ENCODE data around the gene EPN2.
"Not testable (repeated sequence)": the region's sequence is repeated elsewhere in the genome, so short reads cannot be mapped to it uniquely, and the experiment has no call there.

DNA sequence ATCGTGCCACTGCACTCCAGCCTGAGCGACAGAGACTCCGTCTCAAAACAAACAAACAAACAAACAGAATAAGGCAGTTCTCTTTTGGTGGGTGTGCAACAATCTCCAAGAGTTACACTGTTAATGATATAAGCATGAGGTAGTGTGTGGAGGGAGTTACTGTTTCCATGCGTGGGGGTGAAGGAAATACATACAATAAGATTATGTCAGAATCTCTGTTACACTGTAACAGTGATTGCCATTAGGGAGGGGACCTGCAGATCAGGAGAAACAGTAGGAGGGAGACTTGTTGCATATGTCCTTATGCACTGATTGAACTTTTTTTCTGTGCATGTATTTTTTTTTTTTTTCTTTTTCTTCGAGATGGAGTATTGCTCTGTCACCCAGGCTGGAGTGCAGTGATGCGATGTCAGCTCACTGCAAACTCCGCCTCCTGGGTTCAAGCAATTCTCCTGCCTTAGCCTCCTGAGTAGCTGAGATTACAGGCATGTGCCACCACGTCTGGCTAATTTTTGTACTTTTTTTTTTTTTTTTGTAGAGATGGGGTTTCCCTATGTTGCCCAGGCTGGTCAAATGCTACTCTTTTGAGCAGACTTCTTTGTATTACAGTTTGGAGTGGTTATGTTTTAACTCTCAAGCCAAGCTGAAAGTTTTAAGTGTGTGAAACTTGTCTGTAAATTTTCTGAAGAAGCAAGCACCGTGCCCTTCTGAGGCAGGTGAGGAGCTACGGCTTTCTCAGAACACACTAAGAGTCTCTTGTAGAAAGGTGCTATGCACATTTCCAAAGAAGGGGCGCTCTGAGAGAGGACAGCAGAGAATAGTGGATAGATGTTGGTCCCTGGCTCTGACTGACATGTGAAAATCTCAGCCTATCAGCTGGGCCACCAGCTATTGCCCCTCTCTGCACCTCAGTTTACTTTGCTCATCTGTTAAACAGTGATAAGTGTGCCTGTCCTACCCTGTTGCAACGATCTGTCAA is 10.3 kb upstream of the EPN2 start:
- not testable (repeated sequence) for TF ChIP-seq POLR2A (IDR thresholded peaks at IDR 0.05; ENCODE audit: low read depth, low read length); PAX5 (IDR thresholded peaks at IDR 0.05; ENCODE audit: insufficient read depth, low read length, severe bottlenecking); TAF1 (IDR thresholded peaks at IDR 0.05; ENCODE audit: low read depth, low read length); SPI1 (IDR thresholded peaks at IDR 0.05; ENCODE audit: low read depth, low read length)

All from GM12891 (cell line).